SK-N-MC (cell line): ENCODE measurements around the gene PLD1.

Source experiments
- DNase-seq: peaks from one replicate; pipeline ENCODE4 v3.0.0-alpha.2; 2011; ENCODE audit warnings: low read depth, low spot score
- H3K27ac ChIP-seq: fragments of 200-600 bp; sonication (generic); 2 replicates; pipeline ENCODE4 v1.5.1; 2016; ENCODE audit warnings: mixed run types
- H3K36me3 ChIP-seq: fragments of 200-600 bp; sonication (generic); 2 replicates; pipeline ENCODE4 v1.6.1; 2017; ENCODE audit warnings: antibody characterized with exemption, low read length, mixed read lengths; ENCODE audit not compliant: insufficient read depth
- H3K4me3 ChIP-seq: fragments of 200-600 bp; sonication (generic); 2 replicates; pipeline ENCODE4 v1.5.1; 2016
- H3K9ac ChIP-seq: fragments of 200-600 bp; sonication (generic); 2 replicates; pipeline ENCODE4 v1.8.0; 2017; ENCODE audit warnings: mixed run types, mixed read lengths; ENCODE audit not compliant: insufficient read length
- H3K9me3 ChIP-seq: fragments of 200-600 bp; sonication (generic); 2 replicates; pipeline ENCODE4 v1.6.1; 2017; ENCODE audit warnings: low read depth, mild to moderate bottlenecking, antibody characterized with exemption, low read length, moderate library complexity, mixed read lengths
- EZH2 ChIP-seq: fragments of 200-600 bp; sonication (generic); IDR thresholded peaks from one replicate; pipeline ENCODE4 v1.6.1; 2017; ENCODE audit warnings: antibody characterized with exemption
- FOXP2 ChIP-seq: optimal IDR thresholded peaks from 2 replicates; pipeline ENCODE3; 2011; ENCODE audit warnings: mild to moderate bottlenecking, moderate library complexity; ENCODE audit not compliant: insufficient read depth; ENCODE audit errors: extremely low read length, control extremely low read depth
- POLR2AphosphoS5 ChIP-seq: IDR thresholded peaks from 2 replicates; pipeline ENCODE4 v1.6.1; 2012; ENCODE audit warnings: mild to moderate bottlenecking, low read depth, low read length, borderline replicate concordance

PLD1 gene

DNA sequence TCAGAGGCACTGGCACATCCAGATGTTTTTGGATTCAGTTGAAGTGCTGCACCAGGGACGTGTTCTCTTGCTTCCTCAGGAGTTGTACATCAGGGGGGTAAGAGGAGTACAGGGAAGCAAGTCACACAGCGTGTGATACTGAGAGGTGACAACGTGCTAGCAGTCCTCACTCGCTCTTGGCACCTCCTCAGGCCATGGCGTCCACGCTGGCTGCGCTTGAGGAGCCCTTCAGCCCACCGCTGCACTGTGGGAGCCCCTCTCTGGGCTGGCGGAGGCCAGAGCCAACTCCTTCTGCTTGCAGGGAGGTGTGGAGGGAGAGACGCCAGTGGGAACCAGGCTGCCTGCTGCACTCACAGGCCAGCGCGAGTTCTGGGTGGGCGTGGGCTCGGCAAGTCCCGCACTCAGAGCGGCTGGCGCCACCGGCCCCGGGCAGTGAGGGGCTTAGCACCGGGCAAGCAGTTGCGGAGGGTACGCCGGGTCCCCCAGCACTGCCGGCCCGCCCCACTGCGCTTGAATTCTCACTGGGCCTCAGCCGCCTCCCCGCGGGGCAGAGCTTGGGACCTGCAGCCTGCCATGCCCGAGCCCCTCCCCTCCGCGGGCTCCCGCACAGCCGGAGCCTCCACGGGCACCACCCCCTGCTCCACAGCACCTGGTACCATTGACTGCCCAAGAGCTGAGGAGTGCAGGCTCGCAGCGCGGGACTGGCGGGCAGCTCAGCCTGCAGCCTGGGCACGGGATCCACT, 64.5 kb downstream of the PLD1 start:
- no peak for TF ChIP-seq FOXP2
- no peak for TF ChIP-seq EZH2
- Histone ChIP-seq H3K9me3 (no peaks in the 10 kb centered on the region), H3K27ac (no peak overlapping the region), H3K9ac (no peak overlapping the region), H3K4me3 (no peak overlapping the region), H3K36me3 (no peaks in the 10 kb centered on the region)
- no peak for DNase-seq

GRCh38 chr3:171744158-171744741, 66.0 kb downstream of the PLD1 start:
- Histone ChIP-seq H3K4me3 (no peak overlapping the region), H3K9ac (no peak overlapping the region), H3K27ac (no peak overlapping the region), H3K36me3 (no peaks in the 10 kb centered on the region), H3K9me3 (no peaks in the 10 kb centered on the region)
- no peak for TF ChIP-seq EZH2
- no peak for TF ChIP-seq FOXP2
- TF ChIP-seq POLR2AphosphoS5 = no peak
- no peak for DNase-seq

- Histone ChIP-seq H3K36me3 (no peaks in the 10 kb centered on the region), H3K9ac (no peak overlapping the region), H3K9me3 (no peaks in the 10 kb centered on the region), H3K4me3 (no peak overlapping the region), H3K27ac (no peak overlapping the region)
- no peak for DNase-seq
- TF ChIP-seq FOXP2 = no peak
- no peak for TF ChIP-seq POLR2AphosphoS5
- TF ChIP-seq EZH2 = no peak
Measured at GRCh38 chr3:171743327-171744157, 66.7 kb downstream of the PLD1 start.

DNA sequence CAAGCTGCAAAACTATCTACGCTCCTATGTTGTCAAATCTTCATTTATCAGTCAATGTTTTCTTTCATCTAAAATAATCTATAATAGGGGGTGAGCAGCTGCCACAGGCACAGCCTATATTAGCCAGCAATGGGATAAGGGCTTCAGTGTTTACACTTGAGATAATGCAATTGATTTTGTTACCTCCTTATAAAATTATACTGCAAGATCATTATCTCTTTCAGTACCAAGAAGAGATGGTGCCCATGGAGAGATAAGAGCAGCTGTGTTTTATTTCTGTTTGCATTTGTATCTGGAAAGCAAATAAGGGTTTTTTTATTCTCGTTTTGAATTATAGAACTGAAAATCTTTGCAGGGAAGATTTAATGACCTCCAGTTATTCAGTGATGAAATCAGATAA, 68.9 kb downstream of the PLD1 start:
- no peaks in the 10 kb centered on the region for H3K36me3 ChIP-seq
- no peak for DNase-seq
- H3K9me3 ChIP-seq = no peaks in the 10 kb centered on the region
- H3K27ac ChIP-seq = no peak overlapping the region
- H3K9ac ChIP-seq = no peak overlapping the region
- TF ChIP-seq POLR2AphosphoS5 (no peak), FOXP2 (no peak), EZH2 (no peak)
- no peak overlapping the region for H3K4me3 ChIP-seq

DNA sequence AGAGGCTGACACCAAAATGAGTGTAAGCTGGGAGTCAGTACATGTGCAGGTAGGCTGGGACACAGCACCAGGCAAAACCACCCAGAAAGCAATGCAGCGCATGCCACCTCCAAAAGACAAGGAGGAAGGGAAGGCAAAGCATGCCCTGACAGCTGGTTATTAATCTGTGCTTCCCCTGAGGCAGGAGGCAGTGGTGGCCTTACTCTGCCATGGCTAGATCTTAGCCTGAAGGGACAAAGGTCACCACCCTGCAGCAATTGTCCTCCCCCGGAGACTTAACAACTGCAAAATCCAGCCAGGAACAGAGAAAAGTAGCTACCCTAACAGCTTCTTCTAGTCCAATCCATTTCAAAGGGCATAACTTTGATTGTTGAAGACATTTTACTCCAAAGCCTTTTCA, 73.7 kb downstream of the PLD1 start:
- DNase-seq = no peak
- no peaks in the 10 kb centered on the region for H3K9me3 ChIP-seq
- H3K36me3 ChIP-seq = no peaks in the 10 kb centered on the region
- no peak overlapping the region for H3K27ac ChIP-seq
- TF ChIP-seq POLR2AphosphoS5 (no peak), EZH2 (no peak), FOXP2 (no peak)
- no peak overlapping the region for H3K9ac ChIP-seq
- no peak overlapping the region for H3K4me3 ChIP-seq

DNA sequence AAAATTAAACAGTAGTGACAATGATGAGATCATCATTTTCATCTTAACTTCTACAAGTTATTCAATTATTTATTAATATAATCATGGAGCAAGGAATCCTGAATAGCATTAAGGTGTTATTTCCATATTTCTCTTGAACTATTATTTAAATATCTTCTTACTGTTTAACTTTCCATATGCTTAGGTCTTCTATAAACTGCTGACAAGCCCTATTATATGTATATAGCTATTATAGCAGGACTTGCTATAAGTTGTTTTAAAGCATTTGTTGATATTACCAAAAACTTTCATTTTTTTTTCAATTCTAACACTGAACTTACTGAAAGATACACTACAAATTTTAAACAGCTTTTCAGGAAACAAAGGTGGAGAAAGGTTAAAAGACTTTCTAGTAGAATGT, 76.7 kb downstream of the PLD1 start:
- Histone ChIP-seq H3K9me3 (no peaks in the 10 kb centered on the region), H3K9ac (no peak overlapping the region), H3K36me3 (no peaks in the 10 kb centered on the region), H3K4me3 (no peak overlapping the region), H3K27ac (no peak overlapping the region)
- DNase-seq = no peak
- TF ChIP-seq EZH2 = no peak
- no peak for TF ChIP-seq FOXP2
- no peak for TF ChIP-seq POLR2AphosphoS5

DNA sequence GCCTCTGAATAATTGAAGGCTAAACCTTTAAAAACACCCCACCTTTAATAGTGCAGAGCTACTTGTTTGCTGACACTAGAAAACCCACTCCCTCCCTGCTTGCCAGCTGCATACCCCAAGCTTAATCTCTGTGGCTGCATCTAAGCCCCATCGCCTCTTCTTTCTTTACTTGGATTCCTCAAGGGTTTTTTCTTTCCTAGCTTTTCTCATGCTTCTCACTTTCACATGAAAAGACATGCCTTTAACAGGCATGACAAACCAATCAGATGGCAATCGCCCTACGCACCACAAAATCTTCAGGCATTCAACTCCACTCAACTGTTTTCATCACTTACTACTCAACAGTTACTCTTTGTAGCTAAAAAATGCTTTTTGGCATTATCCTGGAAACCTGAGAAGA, 77.5 kb downstream of the PLD1 start:
- Histone ChIP-seq H3K36me3 (no peaks in the 10 kb centered on the region), H3K4me3 (no peak overlapping the region), H3K9ac (no peak overlapping the region), H3K9me3 (no peaks in the 10 kb centered on the region), H3K27ac (no peak overlapping the region)
- no peak for DNase-seq
- no peak for TF ChIP-seq POLR2AphosphoS5
- no peak for TF ChIP-seq EZH2
- no peak for TF ChIP-seq FOXP2

DNA sequence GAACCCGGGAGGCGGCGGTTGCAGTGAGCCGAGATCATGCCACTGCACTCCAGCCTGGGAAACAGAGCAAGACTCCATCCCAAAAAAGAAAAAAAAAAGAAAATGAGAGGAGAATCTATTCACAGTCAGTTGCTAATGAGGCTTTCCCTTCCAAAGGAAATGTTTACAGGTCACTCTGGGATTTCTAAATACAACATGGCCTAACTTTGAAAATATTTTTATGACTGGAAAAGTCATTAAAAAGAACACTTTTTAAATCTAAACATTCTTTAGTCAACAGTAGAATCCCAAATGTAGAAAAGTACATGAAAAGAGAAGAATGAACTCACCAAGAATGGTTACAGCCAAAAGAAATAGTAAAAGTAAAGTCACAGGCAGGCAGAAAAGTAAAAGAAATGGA, 78.6 kb downstream of the PLD1 start:
- H3K27ac ChIP-seq = no peak overlapping the region

More for the DNA sequence above, 78.6 kb downstream of the PLD1 start:
- no peak for TF ChIP-seq EZH2
- TF ChIP-seq FOXP2 = no peak
- TF ChIP-seq POLR2AphosphoS5 = no peak
- H3K9ac ChIP-seq = no peak overlapping the region
- no peaks in the 10 kb centered on the region for H3K9me3 ChIP-seq
- H3K36me3 ChIP-seq = no peaks in the 10 kb centered on the region
- no peak for DNase-seq
- no peak overlapping the region for H3K4me3 ChIP-seq
